ENCODE measurements around the gene MB21D2. TPM values are rescaled to one million over a fixed set of nuclear protein-coding genes. Genes with fewer than 3 reads are reported as not detected.

The MB21D2 gene
- total and polyA plus RNA-seq, 2 of the 8 experiments (the other 6 are each of a cell fraction or from before 2014, with no cell fraction given) = 10.0 to 21.0 TPM

DNA sequence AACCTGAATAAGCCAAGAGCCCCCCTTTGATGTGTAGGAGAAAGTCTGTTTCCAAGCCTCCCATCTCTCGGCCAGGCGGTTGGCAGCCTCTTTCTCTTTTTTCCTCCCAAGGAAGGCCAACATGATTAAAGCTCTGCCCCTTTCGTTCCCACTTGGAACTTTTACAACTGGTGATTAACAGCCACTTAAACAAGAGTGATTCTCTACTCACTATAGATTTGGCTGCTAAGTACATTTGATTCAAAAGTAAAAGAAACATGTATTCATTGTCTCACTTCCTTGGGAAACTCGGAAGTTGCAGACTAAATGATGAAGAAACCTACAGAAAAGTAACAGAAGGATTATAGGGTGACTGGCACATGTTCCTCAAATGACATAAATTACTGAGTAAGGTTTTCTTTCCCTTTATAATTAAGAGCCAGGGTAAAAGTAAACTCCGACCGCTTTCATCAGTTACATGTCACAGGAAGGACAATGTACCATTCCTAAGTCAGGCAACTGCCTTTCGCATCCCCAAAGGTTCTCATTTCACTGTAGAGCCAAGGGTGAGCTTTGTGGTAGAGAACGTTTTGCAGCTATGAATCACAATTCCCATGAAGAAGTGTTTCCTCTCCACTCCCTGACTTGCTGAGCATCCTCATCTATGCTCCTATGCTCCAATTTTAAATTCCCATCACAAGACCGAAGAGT lies 72.7 kb downstream of the MB21D2 start (continued):
- no peak for TF ChIP-seq BACH1 (IDR thresholded peaks at IDR 0.05; ENCODE audit: low read length)

All from H1 (cell line).